GM19099 (cell line): Measurements from ENCODE around the gene DAP.

Experiments used
- POLR2A ChIP-seq: IDR thresholded peaks from 3 replicates; pipeline ENCODE4 v1.6.1; 2011; ENCODE audit warnings: low read depth; ENCODE audit not compliant: insufficient read length; ENCODE audit errors: extremely low read depth

Gene DAP

DNA sequence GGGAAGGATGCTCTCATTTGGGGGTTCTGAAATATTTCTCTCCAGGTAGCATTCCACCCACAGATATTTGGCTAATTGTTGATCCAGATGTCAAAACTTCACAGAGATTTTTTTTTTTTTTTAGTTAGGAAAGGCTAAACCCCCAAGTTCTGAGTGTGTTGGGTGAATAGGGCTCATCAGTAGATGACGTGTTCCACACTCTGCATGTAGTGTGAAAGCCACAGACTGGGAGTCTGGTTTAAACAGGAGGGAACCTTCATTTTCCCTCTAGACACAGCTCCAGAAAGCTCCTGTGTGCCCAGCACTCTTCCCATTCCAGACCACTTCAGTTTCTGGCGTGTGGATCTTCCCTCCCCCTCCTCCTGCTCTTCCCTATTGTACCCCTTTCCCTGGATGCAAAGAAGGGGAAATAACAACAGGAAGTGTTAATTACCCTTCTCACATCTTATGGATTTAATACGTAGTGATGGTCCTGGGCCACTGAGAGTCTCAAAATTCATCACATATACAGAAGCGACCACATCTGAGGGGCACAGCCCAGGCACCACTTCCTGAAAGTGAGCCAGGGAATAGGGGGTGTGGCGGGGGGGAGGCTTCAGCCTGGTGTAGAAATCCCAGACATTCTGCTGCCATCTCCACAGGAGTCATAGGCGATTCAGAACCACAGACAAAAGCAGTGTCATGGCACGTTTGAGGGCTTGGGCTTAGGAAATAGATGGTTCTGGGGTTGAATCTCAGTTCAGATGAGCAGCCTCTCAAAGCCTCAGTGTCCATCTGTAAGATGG, 65.1 kb downstream of the DAP start:
- no peak for TF ChIP-seq POLR2A

DNA sequence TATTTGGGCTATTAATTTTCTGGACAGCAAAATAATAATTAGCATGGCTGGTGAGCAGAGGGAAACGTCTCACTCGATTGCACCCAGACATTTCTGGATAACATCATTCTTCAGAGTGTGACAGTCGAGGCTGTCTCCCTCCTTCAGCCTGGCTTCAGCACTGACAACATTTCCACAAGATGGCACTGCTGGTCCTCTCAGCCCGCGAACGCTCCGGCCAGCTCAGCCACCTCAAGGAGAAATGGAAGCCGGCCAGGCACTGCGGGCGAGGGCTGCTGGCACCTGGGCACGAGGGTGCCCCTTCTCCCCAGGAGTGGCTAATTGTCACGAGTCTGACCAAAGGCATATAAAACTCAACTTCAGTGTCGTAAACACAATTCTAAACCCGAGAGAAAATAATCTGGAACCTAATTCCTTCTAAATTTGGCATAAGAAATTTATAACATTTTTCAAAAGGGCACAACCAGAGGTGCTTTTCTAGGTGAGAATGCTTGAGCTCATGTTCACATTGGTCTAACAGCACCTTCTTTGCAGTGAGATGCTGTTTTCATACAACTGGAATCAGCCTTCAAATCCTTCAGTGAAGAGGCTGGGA, 65.9 kb downstream of the DAP start:
- TF ChIP-seq POLR2A = no peak

DNA sequence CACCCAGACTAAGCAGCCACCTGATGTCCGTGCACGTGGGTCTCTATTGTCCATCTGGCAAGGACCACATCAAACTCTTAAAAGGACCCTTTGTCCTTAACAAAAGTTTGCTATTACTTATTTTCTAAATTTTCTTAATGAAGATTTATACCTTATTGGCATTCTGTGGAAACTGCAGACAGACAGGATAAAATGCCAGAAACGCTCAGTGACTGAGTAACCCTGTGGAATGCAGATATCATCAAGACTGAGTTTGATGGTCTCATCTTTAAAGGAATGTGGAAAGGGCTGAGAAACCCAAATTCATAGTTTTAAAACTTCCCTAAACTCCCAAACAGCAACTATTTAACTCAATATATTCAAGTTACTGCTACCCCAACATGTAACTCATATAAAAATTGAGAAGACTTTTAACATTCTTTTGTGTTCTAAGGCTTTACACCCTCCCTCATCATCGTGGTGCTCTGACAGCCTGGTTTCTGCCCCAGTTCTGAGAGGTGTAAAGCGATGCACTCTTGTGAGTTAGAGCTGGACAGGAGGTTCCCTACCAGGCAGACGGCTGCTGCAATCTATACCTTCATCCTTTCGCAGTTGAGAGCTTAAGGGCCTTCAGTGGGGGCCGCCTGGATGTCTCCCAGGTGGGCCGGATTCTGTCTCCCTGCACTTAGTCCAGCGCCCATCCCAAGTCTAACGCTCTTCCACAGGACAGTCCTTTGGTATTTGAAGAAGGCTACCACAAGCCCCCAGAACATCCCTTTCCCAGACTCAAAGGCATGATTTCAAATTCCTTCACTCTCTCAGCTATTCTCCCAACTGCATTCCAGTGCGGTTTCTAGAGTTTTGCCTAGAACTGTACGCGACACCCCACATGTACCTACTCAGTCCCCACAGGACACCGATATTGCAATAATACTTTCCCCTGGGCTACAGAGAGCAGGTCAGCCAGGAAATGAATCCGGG, 68.9 kb downstream of the DAP start:
- no peak for TF ChIP-seq POLR2A

DNA sequence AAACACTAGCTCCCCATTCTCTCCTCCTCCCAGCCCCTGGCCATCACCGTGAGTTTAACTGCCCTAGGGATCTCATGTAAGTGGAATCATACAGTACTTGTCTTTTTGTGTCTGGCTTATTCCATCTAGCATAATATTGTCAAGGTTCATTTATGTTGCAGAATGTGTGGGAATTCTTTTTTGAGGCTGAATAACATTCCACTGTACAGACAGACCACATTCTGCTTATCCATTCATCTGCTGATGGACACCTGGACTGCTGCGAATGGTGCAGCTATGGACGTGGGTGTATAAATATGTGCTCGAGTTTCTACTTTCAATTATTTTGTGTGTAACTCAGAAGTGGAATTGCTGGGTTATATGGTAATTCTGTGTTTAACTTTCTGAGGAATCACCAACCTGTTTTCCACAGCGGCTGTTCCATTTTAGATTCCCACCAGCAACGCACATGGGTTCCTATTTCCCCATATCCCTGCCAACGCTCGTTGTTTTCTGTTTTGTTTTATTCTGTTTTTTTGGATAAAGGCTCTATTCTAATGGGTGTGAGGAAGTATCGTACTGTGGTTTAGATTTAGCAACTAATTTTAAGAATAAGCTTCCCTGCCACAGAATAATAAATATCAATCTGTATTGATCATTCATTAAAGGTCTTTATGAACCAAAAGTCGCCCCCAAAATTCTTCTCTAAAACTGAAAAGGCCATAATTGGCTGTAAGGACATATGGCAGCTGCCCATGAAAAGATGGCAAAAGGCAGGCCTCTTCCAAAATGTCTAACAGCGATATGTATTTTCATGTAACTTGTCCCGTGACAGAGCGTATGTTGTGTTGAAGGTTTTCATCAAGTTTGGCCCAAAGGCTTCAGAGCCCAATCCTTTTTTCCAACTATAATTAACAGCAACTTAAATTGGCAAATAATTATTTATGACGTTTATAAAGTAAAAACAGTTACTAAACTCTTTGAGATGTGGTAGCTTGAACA, 70.3 kb downstream of the DAP start:
- TF ChIP-seq POLR2A = no peak

DNA sequence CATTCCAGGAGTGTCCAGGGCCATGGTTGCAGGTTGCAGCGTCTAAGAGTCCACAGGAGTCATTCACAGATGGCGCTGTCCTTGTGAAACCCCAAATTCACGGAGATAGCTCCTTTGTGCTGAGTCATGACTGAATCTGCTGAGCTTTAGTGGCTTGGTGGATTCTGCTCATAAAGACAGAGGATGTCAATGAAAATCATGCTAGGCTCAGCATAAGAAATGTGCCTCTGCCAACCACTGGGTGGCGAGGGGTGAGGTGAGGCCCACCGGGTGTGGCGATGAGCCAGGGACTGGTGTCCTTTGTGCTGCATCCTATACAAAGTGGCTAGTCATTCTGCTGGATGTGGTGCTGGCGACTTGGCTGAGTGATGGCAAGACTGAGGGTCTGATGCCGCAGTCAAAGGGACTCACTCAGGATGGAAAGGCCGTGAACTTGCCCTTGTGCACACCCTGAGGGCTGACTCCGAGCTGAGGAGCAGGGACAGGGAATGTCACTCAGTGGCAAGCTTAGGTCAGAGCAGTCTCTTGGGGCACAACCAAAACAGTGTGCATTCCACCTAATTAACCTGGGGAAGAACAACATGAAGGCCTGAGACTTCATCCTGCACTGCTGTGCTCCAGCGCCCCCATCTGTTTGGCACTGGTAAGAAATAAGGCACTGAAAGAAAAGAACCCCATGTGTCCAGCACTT, 71.5 kb downstream of the DAP start:
- TF ChIP-seq POLR2A = no peak

DNA sequence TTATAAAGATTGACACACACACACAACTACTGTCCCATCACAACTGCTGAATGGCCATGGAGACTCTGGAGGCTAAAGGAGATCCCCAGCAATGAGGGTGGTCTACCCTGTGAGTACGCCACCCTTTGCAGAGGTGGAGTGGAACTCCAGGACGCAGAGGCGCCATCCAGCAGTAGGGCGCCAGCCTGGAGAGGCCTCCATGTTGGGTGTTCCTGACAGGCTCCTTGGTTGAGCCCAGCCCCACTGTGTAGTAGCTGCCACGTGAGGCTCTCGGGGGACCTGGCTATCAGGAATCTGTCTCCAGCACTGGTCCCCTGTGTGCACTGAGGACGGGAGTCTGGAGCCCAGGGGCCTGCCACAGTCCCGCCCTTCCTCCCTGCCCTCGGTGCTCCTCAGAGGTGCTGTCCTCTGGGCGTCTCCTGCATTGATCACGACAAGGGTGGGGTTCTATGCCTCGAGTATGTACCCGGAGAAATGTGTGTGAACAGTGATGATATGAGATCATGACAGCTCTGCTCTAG, 72.3 kb downstream of the DAP start:
- TF ChIP-seq POLR2A = no peak

DNA sequence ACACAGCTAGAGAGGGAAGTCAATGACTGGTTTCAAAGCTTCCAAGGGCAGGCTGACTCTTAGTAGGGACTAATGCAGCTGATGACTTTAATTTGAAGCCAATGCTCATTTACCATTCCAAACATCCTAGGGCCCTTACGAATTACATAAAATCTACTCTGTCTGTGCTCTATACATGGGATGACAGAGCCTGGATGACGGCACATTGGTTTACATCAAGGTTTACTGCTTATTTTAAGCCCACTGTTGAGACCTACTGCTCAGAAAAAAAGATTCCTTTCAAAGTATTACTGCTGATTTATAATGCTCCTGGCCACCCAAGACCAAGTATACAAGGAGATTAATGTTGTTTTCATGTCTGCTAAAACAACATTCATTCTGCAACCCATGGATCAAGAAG, 74.1 kb downstream of the DAP start:
- no peak for TF ChIP-seq POLR2A

DNA sequence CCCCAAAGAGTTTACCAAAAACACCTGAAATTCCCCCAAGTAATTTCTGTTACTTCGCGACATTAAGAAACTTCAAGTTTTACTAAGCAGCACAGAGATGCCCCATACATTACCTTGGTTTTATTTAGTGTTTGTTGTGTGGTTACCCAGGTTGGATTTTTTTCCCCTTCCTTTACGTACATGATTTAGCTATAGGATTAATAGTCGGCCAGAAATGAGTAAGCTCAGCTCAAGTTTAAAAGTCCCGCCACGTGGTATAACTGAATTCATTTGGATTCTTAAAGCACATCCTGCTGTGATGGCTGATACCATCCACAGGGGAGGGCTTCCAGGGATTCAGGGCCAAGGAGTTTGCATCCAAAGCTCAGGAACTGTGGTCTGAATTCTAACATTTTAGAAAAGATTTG, 75.9 kb downstream of the DAP start:
- no peak for TF ChIP-seq POLR2A

DNA sequence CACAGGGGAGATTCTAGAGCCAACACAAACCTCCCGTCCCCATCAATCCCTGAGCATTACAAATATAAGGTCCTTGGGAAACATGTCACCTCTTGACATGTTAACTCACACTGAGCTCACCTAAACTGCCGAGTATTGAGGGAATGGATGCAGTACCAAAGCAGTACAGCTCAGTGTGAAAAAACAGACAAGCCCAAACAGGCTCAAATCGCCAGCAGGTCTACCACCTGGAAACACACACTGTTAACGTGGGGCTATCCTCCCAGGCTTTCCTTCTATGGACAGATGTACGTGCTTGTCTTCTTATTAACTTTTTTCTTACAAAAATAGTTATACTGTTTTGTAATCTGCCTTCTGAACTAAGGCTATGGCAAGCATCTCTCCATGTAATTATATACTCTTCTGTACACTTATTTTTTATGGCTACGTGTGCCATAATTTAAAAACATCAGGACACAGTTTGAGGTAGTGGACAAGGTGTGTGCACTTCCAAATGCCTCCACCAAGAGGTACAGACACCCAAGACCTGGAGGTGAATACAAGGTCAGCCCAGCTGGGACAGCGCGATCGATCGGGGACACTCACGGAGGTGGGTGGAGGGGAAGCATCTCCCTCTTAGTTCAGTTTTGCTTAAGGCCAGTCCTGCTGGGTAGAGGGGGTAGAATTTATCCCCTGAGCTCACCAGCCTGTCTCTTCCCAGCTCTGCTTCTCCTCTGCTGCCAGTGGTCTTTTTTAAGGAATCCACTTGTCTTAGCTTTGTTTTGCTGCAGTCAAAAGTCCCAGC, 76.5 kb downstream of the DAP start:
- TF ChIP-seq POLR2A = no peak

DNA sequence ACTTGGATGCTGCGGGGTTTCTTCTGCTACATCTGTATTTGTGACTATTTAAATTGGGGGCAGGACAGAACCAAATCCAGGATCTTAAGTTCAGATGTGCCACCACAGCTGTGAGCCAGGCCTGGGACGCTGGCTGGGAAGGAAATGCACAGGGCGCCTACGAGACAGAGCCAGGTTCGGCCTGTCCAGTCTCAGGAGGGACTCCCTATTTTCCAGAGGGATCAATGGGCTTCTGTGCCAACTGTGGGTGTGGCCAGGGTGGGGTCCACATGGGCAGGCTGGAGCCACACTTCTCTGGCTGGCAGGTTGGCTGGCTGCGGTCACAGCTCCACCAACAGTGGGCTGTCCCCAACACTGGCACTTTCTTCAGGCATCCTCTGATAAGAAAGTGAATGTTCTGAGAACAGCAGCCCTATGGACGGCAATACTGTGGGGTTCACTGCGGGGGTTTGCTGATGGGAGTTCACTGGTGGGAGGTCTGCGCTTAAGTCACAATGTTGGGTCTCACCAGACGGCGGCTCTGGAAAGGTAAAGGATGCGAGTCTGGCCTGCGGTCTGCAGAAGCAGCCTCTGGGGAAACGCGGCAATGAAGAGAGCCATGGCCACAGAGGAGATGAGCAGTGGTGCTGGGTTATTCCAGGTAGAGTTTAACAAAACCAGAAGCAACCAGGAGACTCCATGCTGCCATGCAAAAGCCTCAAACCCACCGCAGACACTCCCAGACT, 78.1 kb downstream of the DAP start:
- TF ChIP-seq POLR2A = no peak

DNA sequence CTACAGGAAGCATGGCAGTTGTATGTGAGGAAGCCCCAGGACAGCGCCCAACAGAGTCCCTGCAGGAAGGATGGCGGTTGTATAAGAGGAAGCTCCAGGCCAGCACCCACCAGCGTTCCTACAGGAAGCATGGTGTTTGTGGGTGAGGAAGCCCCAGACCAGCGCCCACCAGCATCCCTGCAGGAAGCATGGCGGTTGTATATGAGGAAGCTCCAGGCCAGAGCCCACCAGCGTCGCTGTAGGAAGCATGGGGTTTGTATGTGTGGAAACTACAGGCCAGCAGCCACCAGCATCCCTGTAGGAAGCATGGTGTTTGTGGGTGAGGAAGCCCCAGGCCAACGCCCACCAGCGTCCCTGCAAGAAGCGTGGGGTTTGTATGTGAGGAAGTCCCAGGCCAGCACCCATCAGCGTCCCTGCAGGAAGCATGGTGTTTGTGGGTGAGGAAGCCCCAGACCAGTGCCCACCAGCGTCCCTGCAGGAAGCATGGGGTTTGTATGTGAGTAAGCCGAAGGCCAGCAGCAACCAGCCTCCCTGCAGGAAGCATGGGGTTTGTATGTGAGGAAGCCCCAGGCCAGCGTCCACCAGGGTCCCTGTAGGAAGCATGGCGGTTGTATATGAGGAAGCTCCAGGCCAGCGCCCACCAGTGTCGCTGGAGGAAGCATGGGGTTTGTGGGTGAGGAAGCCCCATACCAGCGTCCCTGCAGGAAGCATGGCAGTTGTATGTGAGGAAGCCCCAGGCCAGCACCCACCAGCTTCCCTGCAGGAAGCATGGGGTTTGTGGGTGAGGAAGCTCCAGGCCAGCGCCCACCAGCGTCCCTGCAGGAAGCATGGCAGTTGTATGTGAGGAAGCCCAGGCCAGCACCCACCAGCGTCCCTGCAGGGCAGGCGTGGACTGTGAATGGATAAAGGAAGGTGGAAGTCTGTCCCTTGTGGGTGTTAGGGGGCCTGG, 79.0 kb downstream of the DAP start:
- TF ChIP-seq POLR2A = no peak
